ENCODE data around the gene TLE5.

GRCh38 chr19:3017923-3018322 is 44.4 kb downstream of the TLE5 start:
- TF ChIP-seq, protein P1, sequence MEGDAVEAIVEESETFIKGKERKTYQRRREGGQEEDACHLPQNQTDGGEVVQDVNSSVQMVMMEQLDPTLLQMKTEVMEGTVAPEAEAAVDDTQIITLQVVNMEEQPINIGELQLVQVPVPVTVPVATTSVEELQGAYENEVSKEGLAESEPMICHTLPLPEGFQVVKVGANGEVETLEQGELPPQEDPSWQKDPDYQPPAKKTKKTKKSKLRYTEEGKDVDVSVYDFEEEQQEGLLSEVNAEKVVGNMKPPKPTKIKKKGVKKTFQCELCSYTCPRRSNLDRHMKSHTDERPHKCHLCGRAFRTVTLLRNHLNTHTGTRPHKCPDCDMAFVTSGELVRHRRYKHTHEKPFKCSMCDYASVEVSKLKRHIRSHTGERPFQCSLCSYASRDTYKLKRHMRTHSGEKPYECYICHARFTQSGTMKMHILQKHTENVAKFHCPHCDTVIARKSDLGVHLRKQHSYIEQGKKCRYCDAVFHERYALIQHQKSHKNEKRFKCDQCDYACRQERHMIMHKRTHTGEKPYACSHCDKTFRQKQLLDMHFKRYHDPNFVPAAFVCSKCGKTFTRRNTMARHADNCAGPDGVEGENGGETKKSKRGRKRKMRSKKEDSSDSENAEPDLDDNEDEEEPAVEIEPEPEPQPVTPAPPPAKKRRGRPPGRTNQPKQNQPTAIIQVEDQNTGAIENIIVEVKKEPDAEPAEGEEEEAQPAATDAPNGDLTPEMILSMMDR (IDR thresholded peaks at IDR 0.05), result no peak
- TF ChIP-seq POLR2A (IDR thresholded peaks at IDR 0.05), result no peak
